ENCODE results near the gene ARHGAP10.

DNA sequence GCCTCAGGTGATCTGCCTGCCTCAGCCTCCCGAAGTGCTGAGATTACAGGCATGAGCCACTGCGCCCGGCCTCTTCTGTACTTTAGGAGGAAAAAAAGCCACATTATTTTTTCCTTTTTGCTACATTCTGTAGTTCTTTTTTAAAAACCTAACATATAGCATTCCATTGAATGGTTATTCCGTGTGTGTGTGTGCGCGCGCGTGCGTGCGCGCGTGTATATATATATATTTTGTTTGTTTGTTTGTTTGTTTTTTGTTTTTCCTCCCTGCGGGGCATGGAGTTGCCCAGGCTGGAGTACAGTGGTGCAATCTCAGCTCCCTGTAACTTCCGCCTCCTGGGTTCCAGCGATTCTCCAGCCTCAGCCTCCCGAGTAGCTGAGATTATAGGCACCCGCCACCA is 59.5 kb downstream of the ARHGAP10 start:
- no peak for TF ChIP-seq POLR2A (IDR thresholded peaks at IDR 0.05; ENCODE audit: low read depth, low read length)
- TF ChIP-seq TAF1 (IDR thresholded peaks at IDR 0.05; ENCODE audit: low read depth, low read length): no peak
- TF ChIP-seq SPI1 (IDR thresholded peaks at IDR 0.05; ENCODE audit: low read depth, low read length): no peak
